DMS 273 (cell line): ENCODE measurements around the gene RPS19.

Source experiments
- DNase-seq: peaks from one replicate; lab custom pipeline; 2025; ENCODE audit not compliant: unreplicated experiment; lab: John Stamatoyannopoulos, UW

RPS19 gene

DNA sequence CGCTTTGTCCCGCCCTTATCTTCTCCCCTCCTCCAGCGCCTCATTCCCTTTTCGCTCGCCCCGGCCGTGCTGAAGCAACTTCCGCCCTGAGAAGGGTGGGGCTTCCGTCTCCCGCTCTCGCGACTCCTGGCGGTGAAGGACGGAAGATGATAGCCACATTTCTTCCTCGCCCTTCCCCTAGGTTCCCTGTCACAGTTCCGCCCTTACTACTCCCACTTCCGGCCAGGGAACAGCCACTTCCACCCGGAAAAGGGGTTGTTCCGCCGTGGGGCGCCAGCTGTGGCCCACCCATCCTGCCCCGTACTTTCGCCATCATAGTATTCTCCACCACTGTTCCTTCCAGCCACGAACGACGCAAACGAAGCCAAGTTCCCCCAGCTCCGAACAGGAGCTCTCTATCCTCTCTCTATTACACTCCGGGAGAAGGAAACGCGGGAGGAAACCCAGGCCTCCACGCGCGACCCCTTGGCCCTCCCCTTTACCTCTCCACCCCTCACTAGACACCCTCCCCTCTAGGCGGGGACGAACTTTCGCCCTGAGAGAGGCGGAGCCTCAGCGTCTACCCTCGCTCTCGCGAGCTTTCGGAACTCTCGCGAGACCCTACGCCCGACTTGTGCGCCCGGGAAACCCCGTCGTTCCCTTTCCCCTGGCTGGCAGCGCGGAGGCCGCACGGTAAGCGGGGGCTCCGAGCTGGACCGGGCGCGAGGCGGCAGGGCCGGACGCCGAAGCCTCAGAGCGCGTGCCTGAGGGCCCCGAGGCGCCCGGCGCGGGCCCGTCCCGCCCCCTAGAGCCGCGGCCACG lies at the start of gene RPS19:
TSS of gene RPS19 (plus strand) at position 638 of the 801 bp plus-strand sequence. CDS start 520 bp downstream, outside the sequence.
- peak; percentile 99 for DNase-seq

- no peak for DNase-seq
These were observed 49.8 kb upstream of the RPS19 start for GRCh38 chr19:41810301-41810700.

DNA sequence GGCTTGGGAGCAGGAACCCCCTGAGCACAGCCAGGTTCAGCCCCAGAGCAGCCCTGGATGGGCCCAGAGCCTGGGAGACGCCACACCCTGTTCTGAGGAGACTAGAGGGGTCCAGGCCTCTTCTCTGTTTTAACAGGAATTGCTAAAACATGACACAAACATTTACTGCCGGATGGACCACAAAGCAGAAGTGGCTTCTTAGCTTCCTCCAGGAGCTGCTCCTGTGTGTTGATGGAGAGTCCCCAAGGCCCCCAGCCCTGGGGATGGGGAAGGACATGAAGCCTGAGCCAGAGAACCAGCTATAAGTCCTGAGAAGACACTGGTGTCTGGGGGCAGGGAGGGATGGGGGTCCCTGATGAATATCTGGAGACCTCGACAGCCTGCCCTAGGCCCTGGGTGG lies 49.0 kb upstream of the RPS19 start:
- no peak for DNase-seq

- DNase-seq = no peak
These were observed 48.1 kb upstream of the RPS19 start for GRCh38 chr19:41811981-41812380.

GRCh38 chr19:41813911-41814310 lies 46.1 kb upstream of the RPS19 start:
- peak; percentile 26 for DNase-seq

GRCh38 chr19:41815301-41815700 lies 44.8 kb upstream of the RPS19 start:
- DNase-seq = no peak

GRCh38 chr19:41816761-41817160 lies 43.3 kb upstream of the RPS19 start:
- DNase-seq = no peak

DNA sequence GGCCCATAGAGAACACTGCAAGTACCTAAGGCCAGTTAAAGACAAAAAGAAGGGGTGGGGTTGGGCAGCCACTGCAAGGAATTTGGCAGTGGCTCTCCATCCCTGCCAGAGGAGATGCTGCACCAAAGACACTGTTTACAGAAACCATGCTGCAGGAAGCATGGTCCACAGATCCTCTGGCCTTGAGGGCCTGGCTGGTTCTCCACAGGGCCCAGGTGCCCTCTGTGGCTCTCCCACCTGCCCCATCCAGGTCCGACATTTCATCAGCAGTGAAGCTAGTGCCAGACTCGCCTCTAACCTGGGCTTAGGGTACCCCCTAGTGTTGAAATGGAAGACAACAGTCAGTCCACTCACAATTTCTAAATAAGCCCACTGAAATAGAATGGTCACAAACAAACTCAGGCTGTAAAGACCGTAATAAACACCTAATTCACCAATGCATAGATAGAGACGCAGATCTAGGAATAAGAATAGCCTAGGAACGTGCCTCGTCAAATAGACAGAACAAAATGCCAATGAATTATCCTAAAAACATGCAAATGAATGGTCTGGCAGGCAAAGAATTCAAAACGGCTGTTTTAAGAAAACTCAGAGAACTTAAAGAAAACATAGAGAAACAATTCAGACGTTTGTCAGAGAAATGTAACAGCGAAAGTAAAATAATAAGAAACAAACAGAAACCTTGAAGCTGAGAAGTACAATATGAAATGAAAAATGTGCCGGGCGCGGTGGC lies 38.9 kb upstream of the RPS19 start:
- DNase-seq = peak; percentile 76

GRCh38 chr19:41837981-41838708 lies 21.9 kb upstream of the RPS19 start:
- DNase-seq = no peak

GRCh38 chr19:41839211-41839610 lies 20.8 kb upstream of the RPS19 start:
- DNase-seq = no peak

DNA sequence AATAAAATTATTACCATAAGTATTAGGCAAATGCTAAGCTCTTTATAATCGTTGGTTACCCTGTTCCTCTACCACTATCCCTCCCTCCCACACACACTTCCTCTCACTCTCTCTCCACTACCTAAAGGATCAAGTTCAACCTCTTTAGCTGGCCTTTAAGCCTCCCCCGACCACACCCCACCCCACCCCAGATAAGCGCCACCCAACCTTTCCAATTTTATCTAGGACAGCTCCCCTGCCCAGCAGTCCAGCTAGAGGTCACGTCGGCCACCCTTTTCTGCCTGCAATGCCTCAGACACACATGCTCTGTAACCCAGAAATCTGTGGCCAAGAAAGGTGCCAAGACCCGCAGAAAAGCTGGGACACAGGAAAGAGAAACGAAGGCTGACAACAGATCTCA lies 16.7 kb upstream of the RPS19 start:
- no peak for DNase-seq

- DNase-seq = peak; percentile 41
These were observed 15.5 kb upstream of the RPS19 start, which contains the start of gene LYPD4 for GRCh38 chr19:41844601-41845000. TSS of gene LYPD4 (minus strand) at chr19:41844683. CDS start at chr19:41839285, 5,398 bp downstream.

DNA sequence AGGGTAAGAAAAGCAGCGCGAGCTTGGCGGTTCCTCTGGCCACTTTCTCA lies 15.2 kb upstream of the RPS19 start, which contains the start of gene DMRTC2:
TSS of gene DMRTC2 (plus strand) at position 42 of the 50 bp plus-strand sequence. CDS start 2,387 bp downstream, outside the sequence.
- no peak for DNase-seq

DNA sequence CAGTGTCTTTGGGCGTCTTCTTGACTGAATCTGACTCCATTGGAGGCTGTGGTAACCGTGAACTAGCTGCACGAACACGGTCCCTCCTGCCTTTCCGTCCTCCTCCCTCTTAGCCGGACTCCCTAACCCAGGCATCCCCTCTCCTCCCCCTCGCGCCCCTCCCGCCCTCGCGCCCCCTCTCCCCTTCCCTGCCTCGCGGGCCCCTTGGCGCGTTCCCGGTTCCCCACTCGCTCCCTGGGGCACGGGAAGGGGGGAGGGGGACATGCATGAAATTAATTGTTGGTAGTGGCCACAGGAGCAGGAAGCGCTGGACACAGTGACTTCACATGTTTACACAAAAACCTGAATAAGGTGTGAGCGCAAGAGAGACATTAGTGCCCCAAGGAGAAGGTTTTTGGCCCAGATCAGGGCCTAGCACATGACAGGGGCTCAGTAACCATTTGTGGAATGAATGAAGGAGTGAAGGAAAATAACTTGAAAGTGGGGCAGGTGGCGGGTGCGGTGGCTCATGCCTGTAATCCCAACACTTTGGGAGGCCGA lies 14.9 kb upstream of the RPS19 start:
- DNase-seq = no peak

- DNase-seq = no peak
These were observed 12.5 kb upstream of the RPS19 start for GRCh38 chr19:41847351-41848105.

DNA sequence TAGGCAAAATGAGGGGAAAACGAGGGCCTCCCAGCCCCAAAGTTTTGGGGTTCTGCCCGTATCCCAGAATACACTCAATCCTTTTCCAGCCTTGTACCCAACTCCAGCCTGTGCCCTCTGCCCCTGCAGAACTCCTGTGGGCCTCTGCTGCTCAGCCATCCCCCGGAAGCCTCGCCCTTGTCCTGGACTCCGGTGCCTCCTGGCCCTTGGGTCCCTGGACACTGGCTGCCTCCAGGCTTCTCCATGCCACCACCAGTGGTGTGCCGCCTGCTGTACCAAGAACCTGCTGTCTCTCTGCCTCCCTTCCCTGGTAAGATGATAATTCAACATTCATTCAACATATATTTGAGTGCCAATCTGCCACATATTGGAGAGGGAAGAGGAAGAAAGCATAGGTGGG lies 11.4 kb upstream of the RPS19 start:
- no peak for DNase-seq

DNA sequence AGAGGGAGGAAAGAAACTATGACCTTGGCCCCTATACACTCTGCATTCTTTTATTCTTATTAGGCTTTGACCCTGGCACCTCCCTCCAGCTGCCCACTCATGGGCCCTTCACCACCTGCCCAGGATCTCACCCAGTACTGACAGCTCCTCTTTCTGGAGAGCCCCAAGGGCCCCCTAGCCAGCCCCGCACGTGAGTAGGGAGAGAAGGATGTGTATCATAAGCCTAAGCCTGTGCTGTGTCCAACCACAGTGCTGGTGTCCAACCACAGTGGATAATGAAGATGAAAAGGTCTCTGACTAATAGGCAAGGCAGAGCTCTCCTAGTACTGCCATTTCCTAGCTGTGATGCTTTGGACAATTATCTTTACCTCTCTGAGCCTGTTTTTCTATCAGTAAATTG lies 11.0 kb upstream of the RPS19 start:
- no peak for DNase-seq

DNA sequence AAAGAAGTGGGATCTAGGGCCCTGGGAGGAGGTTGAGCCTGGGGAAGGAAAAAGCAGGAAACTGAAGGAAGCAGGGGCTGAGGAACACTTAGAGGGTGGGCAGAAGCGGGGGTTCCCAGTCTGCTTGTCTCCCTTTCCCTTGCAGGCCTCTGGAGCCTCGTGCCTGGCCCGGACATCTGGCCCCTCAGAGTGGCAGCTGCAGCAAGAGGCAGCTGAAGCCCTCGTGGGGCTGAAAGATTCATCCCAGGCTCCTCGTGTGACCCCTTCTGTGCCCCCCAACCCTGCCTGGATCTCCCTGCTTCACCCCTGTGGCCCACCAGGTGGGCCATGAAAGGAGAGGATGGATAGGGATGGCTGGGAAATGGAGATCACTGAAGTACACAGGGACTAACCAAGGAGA lies 9.7 kb upstream of the RPS19 start:
- peak; percentile 23 for DNase-seq

- DNase-seq = no peak
These were observed 8.6 kb upstream of the RPS19 start for GRCh38 chr19:41851456-41851855.

- no peak for DNase-seq
These were observed 6.7 kb upstream of the RPS19 start for GRCh38 chr19:41853344-41853743.

DNA sequence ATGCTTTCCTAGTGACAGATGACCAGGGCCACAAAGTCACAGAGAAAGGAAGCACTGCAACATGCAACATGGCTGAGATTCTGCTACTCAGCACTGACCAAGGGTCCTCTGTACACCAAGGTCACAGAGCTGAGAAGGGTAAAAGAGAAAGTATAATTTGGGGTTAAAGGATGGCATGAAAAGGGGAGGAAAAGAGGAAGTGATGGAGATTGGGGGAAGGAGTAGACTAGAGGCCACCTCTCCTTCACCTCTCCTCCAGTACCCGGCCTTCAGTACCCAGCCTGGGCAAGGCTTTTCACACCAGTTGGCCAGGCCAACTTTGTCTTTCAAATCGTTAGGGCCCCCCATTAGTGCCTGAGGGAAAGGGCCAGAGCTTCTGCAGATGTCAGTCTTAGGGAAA lies 6.3 kb upstream of the RPS19 start:
- DNase-seq = no peak
